SU-DHL-6 (cell line): ENCODE measurements around the gene PRR22.

Source experiments
- H2AFZ ChIP-seq: fragments of 200-600 bp; sonication (generic); 2 replicates; pipeline ENCODE4 v1.6.1; 2014; ENCODE audit warnings: low read depth, mild to moderate bottlenecking, moderate library complexity, mixed read lengths, antibody characterized with exemption, low read length; ENCODE audit not compliant: severe bottlenecking
- H3F3A ChIP-seq: fragments of 200-600 bp; shearing (Covaris generic); 2 replicates; pipeline ENCODE4 v1.6.0; 2016; ENCODE audit warnings: antibody characterized with exemption, mild to moderate bottlenecking; ENCODE audit not compliant: insufficient read depth
- H3K27ac ChIP-seq: fragments of 200-600 bp; sonication (generic); 2 replicates; pipeline ENCODE4 v1.5.1; 2016; ENCODE audit warnings: low read depth, mild to moderate bottlenecking, low read length, moderate library complexity, mixed read lengths
- H3K27me3 ChIP-seq: fragments of 200-600 bp; sonication (generic), shearing (Covaris generic); 2 replicates; pipeline ENCODE4 v1.6.0; 2014; ENCODE audit warnings: mild to moderate bottlenecking, low read length
- H3K36me3 ChIP-seq: fragments of 200-600 bp; sonication (generic); 2 replicates; pipeline ENCODE4 v1.6.1; 2014; ENCODE audit warnings: mild to moderate bottlenecking, low read length, mixed read lengths
- H3K4me2 ChIP-seq: fragments of 300-600, 200-600 bp; shearing (Covaris generic), sonication (generic); 2 replicates; pipeline ENCODE4 v1.6.0; 2014; ENCODE audit warnings: low read length, low read depth, mild to moderate bottlenecking; ENCODE audit not compliant: poor library complexity, severe bottlenecking
- H3K4me3 ChIP-seq: fragments of 200-600 bp; sonication (generic); 2 replicates; pipeline ENCODE4 v1.5.1; 2014; ENCODE audit warnings: antibody characterized with exemption, low read length, mild to moderate bottlenecking, mixed read lengths; ENCODE audit not compliant: insufficient read depth, poor library complexity, severe bottlenecking
- H3K79me2 ChIP-seq: fragments of 200-600 bp; sonication (generic); 2 replicates; pipeline ENCODE4 v1.6.1; 2014; ENCODE audit warnings: mild to moderate bottlenecking, low read length, moderate library complexity; ENCODE audit not compliant: insufficient read depth
- H3K9ac ChIP-seq: fragments of 200-600 bp; sonication (generic); 2 replicates; pipeline ENCODE4 v1.7.0; 2014; ENCODE audit warnings: mild to moderate bottlenecking, low read length
- H3K9me2 ChIP-seq: fragments of 200-600 bp; sonication (generic); replicated peaks from 2 replicates; pipeline ENCODE4 v1.6.1; 2014; ENCODE audit warnings: low read length; ENCODE audit not compliant: insufficient read depth
- H3K9me3 ChIP-seq: fragments of 200-600 bp; sonication (generic); 2 replicates; pipeline ENCODE4 v1.6.1; 2014; ENCODE audit warnings: low read length, mixed read lengths; ENCODE audit not compliant: insufficient read depth
- H4K20me1 ChIP-seq: fragments of 200-600 bp; sonication (generic); 2 replicates; pipeline ENCODE4 v1.6.1; 2014; ENCODE audit warnings: low read depth, mild to moderate bottlenecking, antibody characterized with exemption, low read length, moderate library complexity, mixed read lengths
- EZH2phosphoT487 ChIP-seq: fragments of 200-600 bp; sonication (generic), shearing (Covaris generic); conservative IDR thresholded peaks from 2 replicates; pipeline ENCODE4 v1.6.1; 2018; ENCODE audit warnings: mild to moderate bottlenecking, antibody characterized with exemption, low read length, moderate library complexity, mixed read lengths
- TF ChIP-seq, protein P1 (sequence below): fragments of 200-600 bp; sonication (generic); IDR thresholded peaks from one replicate; pipeline ENCODE4 v1.5.1; 2017; ENCODE audit warnings: antibody characterized with exemption, mild to moderate bottlenecking, low read length, moderate library complexity; ENCODE audit not compliant: insufficient read depth, poor library complexity, severe bottlenecking

Gene PRR22

DNA sequence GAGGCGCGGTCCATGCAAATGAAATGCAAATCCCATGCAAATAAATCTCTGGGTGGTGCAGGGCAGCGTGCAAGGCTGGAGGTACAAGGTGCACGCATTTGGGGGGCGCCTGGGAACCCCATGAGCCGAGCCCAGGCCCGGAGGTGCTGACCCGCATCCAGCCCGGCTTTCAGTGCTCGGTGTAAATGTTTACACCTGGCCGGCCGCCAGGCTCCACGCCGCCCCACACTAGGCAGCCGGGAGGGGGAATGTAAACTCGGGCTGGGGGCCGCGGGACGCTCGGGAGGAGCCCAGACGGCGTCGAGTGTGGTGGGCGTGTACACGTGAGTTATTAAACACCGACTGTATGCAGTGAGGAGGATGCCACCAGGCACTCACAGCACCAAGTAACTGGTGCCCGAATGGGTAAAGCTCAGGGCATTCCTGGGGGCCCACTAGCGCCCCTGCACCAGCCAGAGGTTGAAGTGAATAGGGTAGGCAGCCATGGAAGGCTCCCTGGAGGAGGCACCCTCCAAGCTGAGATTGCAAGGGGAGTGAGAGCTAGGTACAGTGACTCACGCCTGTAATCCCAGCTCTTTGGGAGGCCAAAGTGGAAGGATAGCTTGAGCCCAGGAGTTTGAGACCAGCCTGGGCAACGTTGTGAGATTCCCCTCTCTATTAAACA, 37.8 kb upstream of the PRR22 start:
- Histone ChIP-seq H3K27ac (no peak overlapping the region), H3F3A (no peaks in the 10 kb centered on the region), H3K4me3 (no peak overlapping the region), H3K27me3 (no peaks in the 10 kb centered on the region), H3K4me2 (no peak overlapping the region), H2AFZ (no peak overlapping the region), H3K9me3 (no peaks in the 10 kb centered on the region), H3K36me3 (no peaks in the 10 kb centered on the region), H3K9ac (no peak overlapping the region), H4K20me1 (no peaks in the 10 kb centered on the region), H3K9me2 (no peaks in the 10 kb centered on the region), H3K79me2 (no peaks in the 10 kb centered on the region)
- TF ChIP-seq EZH2phosphoT487 = no peak
- TF ChIP-seq, protein P1, sequence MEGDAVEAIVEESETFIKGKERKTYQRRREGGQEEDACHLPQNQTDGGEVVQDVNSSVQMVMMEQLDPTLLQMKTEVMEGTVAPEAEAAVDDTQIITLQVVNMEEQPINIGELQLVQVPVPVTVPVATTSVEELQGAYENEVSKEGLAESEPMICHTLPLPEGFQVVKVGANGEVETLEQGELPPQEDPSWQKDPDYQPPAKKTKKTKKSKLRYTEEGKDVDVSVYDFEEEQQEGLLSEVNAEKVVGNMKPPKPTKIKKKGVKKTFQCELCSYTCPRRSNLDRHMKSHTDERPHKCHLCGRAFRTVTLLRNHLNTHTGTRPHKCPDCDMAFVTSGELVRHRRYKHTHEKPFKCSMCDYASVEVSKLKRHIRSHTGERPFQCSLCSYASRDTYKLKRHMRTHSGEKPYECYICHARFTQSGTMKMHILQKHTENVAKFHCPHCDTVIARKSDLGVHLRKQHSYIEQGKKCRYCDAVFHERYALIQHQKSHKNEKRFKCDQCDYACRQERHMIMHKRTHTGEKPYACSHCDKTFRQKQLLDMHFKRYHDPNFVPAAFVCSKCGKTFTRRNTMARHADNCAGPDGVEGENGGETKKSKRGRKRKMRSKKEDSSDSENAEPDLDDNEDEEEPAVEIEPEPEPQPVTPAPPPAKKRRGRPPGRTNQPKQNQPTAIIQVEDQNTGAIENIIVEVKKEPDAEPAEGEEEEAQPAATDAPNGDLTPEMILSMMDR = no peak

DNA sequence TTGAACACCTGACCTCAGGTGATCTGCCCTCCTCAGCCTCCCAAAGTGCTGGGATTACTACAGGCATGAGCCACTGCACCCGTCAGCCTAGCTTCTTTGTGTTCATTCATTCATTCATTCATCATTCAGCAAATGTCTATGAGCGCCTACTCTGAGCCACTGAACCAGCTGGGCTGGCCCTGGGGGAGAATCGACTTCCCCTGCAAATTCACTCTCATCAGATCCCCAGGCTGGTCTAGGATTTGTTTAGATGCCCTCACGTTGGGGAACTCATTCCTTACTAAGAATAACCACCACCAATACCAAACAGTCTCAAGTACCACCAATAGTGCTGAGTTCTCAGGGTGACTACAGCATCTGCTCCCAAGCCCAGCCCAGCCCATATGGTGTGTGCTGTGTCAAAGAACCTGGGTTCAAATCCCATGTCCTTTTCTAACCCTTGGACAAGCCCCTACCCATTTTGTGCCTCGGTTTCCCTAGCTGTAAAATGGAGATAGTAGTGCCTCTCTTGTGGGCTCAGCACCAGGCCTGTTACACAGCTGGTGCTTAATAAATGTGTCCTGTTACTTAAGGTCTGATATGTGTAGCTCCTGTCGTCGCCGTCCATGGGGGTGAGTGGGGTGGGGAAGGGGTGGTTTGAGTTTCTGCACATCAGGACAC, 37.1 kb upstream of the PRR22 start:
- Histone ChIP-seq H3K27me3 (no peaks in the 10 kb centered on the region), H3K27ac (no peak overlapping the region), H3K79me2 (no peaks in the 10 kb centered on the region), H2AFZ (no peak overlapping the region), H3K36me3 (no peaks in the 10 kb centered on the region), H3K9me3 (no peaks in the 10 kb centered on the region), H3K4me2 (no peak overlapping the region), H4K20me1 (no peaks in the 10 kb centered on the region), H3K9ac (no peak overlapping the region), H3K9me2 (no peaks in the 10 kb centered on the region), H3F3A (no peaks in the 10 kb centered on the region), H3K4me3 (no peak overlapping the region)
- no peak for TF ChIP-seq EZH2phosphoT487
- TF ChIP-seq, protein P1 = no peak

DNA sequence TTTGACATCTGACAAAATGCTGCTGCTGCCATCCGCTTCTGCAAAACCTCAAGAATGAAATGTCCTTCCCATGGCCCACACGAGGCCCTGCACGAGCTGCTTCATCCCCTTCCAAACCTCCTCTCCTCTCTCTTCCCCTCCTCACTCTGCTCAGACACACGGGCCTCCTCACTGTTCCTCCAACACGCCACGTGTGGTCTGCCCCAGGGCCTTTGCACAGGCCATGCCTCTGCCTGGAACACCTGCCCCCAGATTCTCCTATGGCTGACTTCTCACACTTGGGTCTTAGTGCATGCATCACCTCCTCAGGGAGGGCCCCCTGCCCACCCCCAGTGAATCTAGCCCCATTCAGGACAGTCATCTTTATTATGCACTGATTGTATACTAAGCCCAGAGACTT, 36.2 kb upstream of the PRR22 start:
- Histone ChIP-seq H3K27ac (no peak overlapping the region), H4K20me1 (no peaks in the 10 kb centered on the region), H3K4me2 (no peak overlapping the region), H3K9ac (no peak overlapping the region), H3K9me3 (no peaks in the 10 kb centered on the region), H3K36me3 (no peaks in the 10 kb centered on the region), H3K9me2 (no peaks in the 10 kb centered on the region), H3K79me2 (no peaks in the 10 kb centered on the region), H3K4me3 (no peak overlapping the region), H3F3A (no peaks in the 10 kb centered on the region), H2AFZ (no peak overlapping the region), H3K27me3 (no peaks in the 10 kb centered on the region)
- TF ChIP-seq, protein P1 = no peak
- no peak for TF ChIP-seq EZH2phosphoT487
